Chondrocyte (in vitro differentiated cells): Measurements from ENCODE around the gene PRPF6. TPM values are rescaled to one million over a fixed set of nuclear protein-coding genes. Genes with fewer than 3 reads are reported as not detected.

Source experiments
- DNase-seq: peaks from one replicate; pipeline ENCODE4 v3.0.0; 2021; ENCODE audit warnings: mixed read lengths, low spot score
- H3K27ac Mint-ChIP-seq: one replicate; pipeline ENCODE4 v1.8.0; 2021; ENCODE audit warnings: mild to moderate bottlenecking, moderate library complexity, mixed read lengths; ENCODE audit not compliant: unreplicated experiment
- H3K27me3 Mint-ChIP-seq: 2 replicates; pipeline ENCODE4 v1.8.0; 2021; ENCODE audit warnings: low read depth, mixed read lengths
- H3K36me3 Mint-ChIP-seq: 2 replicates; pipeline ENCODE4 v1.8.0; 2021; ENCODE audit warnings: low read depth, mixed read lengths
- H3K4me1 Mint-ChIP-seq: 2 replicates; pipeline ENCODE4 v1.8.0; 2021; ENCODE audit warnings: low read depth, mild to moderate bottlenecking, mixed read lengths
- H3K4me3 Mint-ChIP-seq: one replicate; pipeline ENCODE4 v1.8.0; 2021; ENCODE audit warnings: mild to moderate bottlenecking, moderate library complexity, mixed read lengths; ENCODE audit not compliant: unreplicated experiment
- H3K9me3 Mint-ChIP-seq: 2 replicates; pipeline ENCODE4 v1.8.0; 2021; ENCODE audit warnings: low read depth, mixed read lengths
- CTCF ChIP-seq: fragments of 200-600 bp; sonication (generic); IDR thresholded peaks from 2 replicates; pipeline ENCODE4 v1.5.0; 2021; ENCODE audit warnings: antibody characterized with exemption, mild to moderate bottlenecking, moderate library complexity
- total RNA-seq: library from RNA; stranded (reverse); gene quantifications from 3 replicates; pipeline ENCODE4 v1.2.1, GENCODE V29; 2021

The PRPF6 gene
- total RNA-seq, 1 donor from 2014 or later: 49.0 TPM

GRCh38 chr20:64033981-64034493 is 53.1 kb downstream of the PRPF6 start:
- no peak for DNase-seq
- Mint-ChIP-seq H3K4me1 (peaks cover 2% of the 10 kb centered on the region), H3K4me3 (no peak overlapping the region), H3K27ac (no peak overlapping the region), H3K36me3 (peaks cover 29% of the 10 kb centered on the region), H3K27me3 (peaks cover 2% of the 10 kb centered on the region), H3K9me3 (no peaks in the 10 kb centered on the region)
- no peak for TF ChIP-seq CTCF

GRCh38 chr20:64035066-64035932 is 54.4 kb downstream of the PRPF6 start:
- Mint-ChIP-seq H3K36me3 (peaks cover 22% of the 10 kb centered on the region), H3K4me3 (no peak overlapping the region), H3K4me1 (peaks cover 6% of the 10 kb centered on the region), H3K27me3 (peaks cover 4% of the 10 kb centered on the region), H3K9me3 (no peaks in the 10 kb centered on the region), H3K27ac (peak overlapping the region; percentile 54)
- no peak for TF ChIP-seq CTCF
- DNase-seq: no peak

GRCh38 chr20:64035933-64036345 is 55.0 kb downstream of the PRPF6 start, which contains the start of gene C20orf204:
C20orf204 (plus strand) TSS chr20:64036182; CDS start chr20:64036324, 142 bp downstream.
- peaks cover 4% of the 10 kb centered on the region for H3K27me3 Mint-ChIP-seq
- H3K9me3 Mint-ChIP-seq: no peaks in the 10 kb centered on the region
- no peak for TF ChIP-seq CTCF
- no peak for DNase-seq
- H3K4me1 Mint-ChIP-seq: peaks cover 6% of the 10 kb centered on the region
- peaks cover 18% of the 10 kb centered on the region for H3K36me3 Mint-ChIP-seq
- no peak within 1 kb of the TSS for H3K4me3 Mint-ChIP-seq
- H3K27ac Mint-ChIP-seq: peak within 1 kb of the TSS; percentile 54

- peaks cover 6% of the 10 kb centered on the region for H3K27me3 Mint-ChIP-seq
- H3K4me1 Mint-ChIP-seq: peaks cover 6% of the 10 kb centered on the region
- peaks cover 15% of the 10 kb centered on the region for H3K36me3 Mint-ChIP-seq
- DNase-seq: no peak
- H3K9me3 Mint-ChIP-seq: no peaks in the 10 kb centered on the region
- H3K4me3 Mint-ChIP-seq: no peak overlapping the region
- TF ChIP-seq CTCF: no peak
- no peak overlapping the region for H3K27ac Mint-ChIP-seq
These were observed 55.6 kb downstream of the PRPF6 start for GRCh38 chr20:64036346-64037198.

GRCh38 chr20:64037199-64037497 is 56.2 kb downstream of the PRPF6 start:
- peaks cover 6% of the 10 kb centered on the region for H3K4me1 Mint-ChIP-seq
- H3K27me3 Mint-ChIP-seq: peaks cover 6% of the 10 kb centered on the region
- H3K27ac Mint-ChIP-seq: no peak overlapping the region
- H3K9me3 Mint-ChIP-seq: no peaks in the 10 kb centered on the region
- no peak for DNase-seq
- peaks cover 13% of the 10 kb centered on the region for H3K36me3 Mint-ChIP-seq
- no peak for TF ChIP-seq CTCF
- H3K4me3 Mint-ChIP-seq: no peak overlapping the region
